HG03571 (cell line): ENCODE results near the gene WDR38.
A peak's percentile ranks its signal among the peaks of the same experiment; 100 is the strongest.

Experiments
- ATAC-seq: cut with Tn5 transposase; IDR thresholded peaks from one replicate; pipeline ENCODE4 v1.9.1; 2021; ENCODE audit not compliant: unreplicated experiment

WDR38 gene

GRCh38 chr9:124857533-124858162, 4.4 kb downstream of the WDR38 start:
- no peak for ATAC-seq

GRCh38 chr9:124858330-124859046, 5.2 kb downstream of the WDR38 start:
- no peak for ATAC-seq

GRCh38 chr9:124859803-124860581, 6.7 kb downstream of the WDR38 start:
- ATAC-seq: no peak

- ATAC-seq: no peak
These were observed 7.5 kb downstream of the WDR38 start for GRCh38 chr9:124860582-124861341.

- ATAC-seq: peak; percentile 88
These were observed 8.3 kb downstream of the WDR38 start, which contains the start of the genes ARPC5L and RPL35 for GRCh38 chr9:124861342-124862229. TSS of gene ARPC5L (plus strand) at chr9:124862130. CDS start at chr9:124869291, 7,161 bp downstream. TSS of gene RPL35 (minus strand) at chr9:124861957. CDS start at chr9:124861912, 45 bp downstream.

GRCh38 chr9:124863371-124863871, 10.2 kb downstream of the WDR38 start:
- ATAC-seq: no peak

- peak; percentile 61 for ATAC-seq
These were observed 15.5 kb downstream of the WDR38 start for GRCh38 chr9:124868511-124869465.

GRCh38 chr9:124869466-124869985, 16.3 kb downstream of the WDR38 start:
- peak; percentile 2 for ATAC-seq

- ATAC-seq: no peak
These were observed 16.8 kb downstream of the WDR38 start for GRCh38 chr9:124869986-124870560.

GRCh38 chr9:124870723-124871122, 17.5 kb downstream of the WDR38 start:
- no peak for ATAC-seq

GRCh38 chr9:124871156-124871561, 17.9 kb downstream of the WDR38 start:
- ATAC-seq: no peak

GRCh38 chr9:124873664-124874063, 20.4 kb downstream of the WDR38 start:
- no peak for ATAC-seq

- no peak for ATAC-seq
These were observed 22.2 kb downstream of the WDR38 start for GRCh38 chr9:124875501-124875900.

GRCh38 chr9:124877021-124877782, 23.9 kb downstream of the WDR38 start:
- no peak for ATAC-seq

- no peak for ATAC-seq
These were observed 24.8 kb downstream of the WDR38 start for GRCh38 chr9:124878021-124878420.

GRCh38 chr9:124878518-124878917, 25.3 kb downstream of the WDR38 start:
- no peak for ATAC-seq

- no peak for ATAC-seq
These were observed 26.0 kb downstream of the WDR38 start for GRCh38 chr9:124879226-124879625.
